PFSK-1 (cell line): ENCODE data around the gene SMIM35.

Source experiments
- FOXP2 ChIP-seq: optimal IDR thresholded peaks from 2 replicates; pipeline ENCODE3; 2011; ENCODE audit warnings: borderline replicate concordance, control low read depth, inconsistent platforms; ENCODE audit not compliant: insufficient read depth; ENCODE audit errors: extremely low read length, extremely low read depth
- POLR2AphosphoS5 ChIP-seq: IDR thresholded peaks from 2 replicates; pipeline ENCODE4 v1.6.1; 2012; ENCODE audit warnings: low read depth, mild to moderate bottlenecking, control low read depth, low read length, moderate library complexity
- REST ChIP-seq, 2 experiments: IDR thresholded peaks; 2 replicates each; pipeline versions ENCODE4 v1.6.1 to v1.8.0; 2011 to 2012; ENCODE audit warnings: low read depth in 2 of 2, low read length in 2 of 2, control low read depth in 1 of 2, inconsistent platforms in 1 of 2, mild to moderate bottlenecking in 1 of 2, moderate library complexity in 1 of 2; ENCODE audit not compliant: insufficient read depth in 1 of 2
- SIN3A ChIP-seq: IDR thresholded peaks from 2 replicates; pipeline ENCODE4 v1.6.1; 2012; ENCODE audit warnings: mild to moderate bottlenecking, low read length, moderate library complexity, borderline replicate concordance; ENCODE audit not compliant: insufficient read depth
- TAF1 ChIP-seq: IDR thresholded peaks from 2 replicates; pipeline ENCODE4 v1.6.1; 2012; ENCODE audit warnings: low read length, control low read depth, borderline replicate concordance; ENCODE audit not compliant: insufficient read depth

The SMIM35 gene

GRCh38 chr11:117996058-117996457 is 90.7 kb downstream of the SMIM35 start:
- TF ChIP-seq REST (IDR thresholded peaks at IDR 0.05; ENCODE audit: insufficient read depth in 1 of 2, low read depth in 2 of 2, low read length in 2 of 2) (no peak), TAF1 (no peak), FOXP2 (no peak), POLR2AphosphoS5 (no peak), SIN3A (no peak)

- no peak for TF ChIP-seq POLR2AphosphoS5
- no peak for TF ChIP-seq REST (IDR thresholded peaks at IDR 0.05; ENCODE audit: insufficient read depth in 1 of 2, low read depth in 2 of 2, low read length in 2 of 2)
- TF ChIP-seq FOXP2: no peak
- TF ChIP-seq SIN3A: no peak
- TF ChIP-seq TAF1: no peak
Measured at GRCh38 chr11:117995472-117995871, 91.3 kb downstream of the SMIM35 start.

- no peak for TF ChIP-seq FOXP2
- TF ChIP-seq TAF1: no peak
- TF ChIP-seq POLR2AphosphoS5: no peak
- TF ChIP-seq REST (IDR thresholded peaks at IDR 0.05; ENCODE audit: insufficient read depth in 1 of 2, low read depth in 2 of 2, low read length in 2 of 2): no peak
- no peak for TF ChIP-seq SIN3A
Measured at GRCh38 chr11:117993988-117994745, 92.6 kb downstream of the SMIM35 start.

GRCh38 chr11:117992620-117993019 is 94.1 kb downstream of the SMIM35 start:
- no peak for TF ChIP-seq POLR2AphosphoS5
- TF ChIP-seq REST (IDR thresholded peaks at IDR 0.05; ENCODE audit: insufficient read depth in 1 of 2, low read depth in 2 of 2, low read length in 2 of 2): no peak
- no peak for TF ChIP-seq TAF1
- TF ChIP-seq SIN3A: no peak
